Measurements from ENCODE around the gene PDLIM1. TPM values are rescaled to one million over a fixed set of nuclear protein-coding genes. Genes with fewer than 3 reads are reported as not detected.
"Not testable (repeated sequence)": the region's sequence is repeated elsewhere in the genome, so short reads cannot be mapped to it uniquely, and the experiment has no call there.

The PDLIM1 gene
- total RNA-seq, 2 donors from 2014 or later: 93.9 to 158 TPM

GRCh38 chr10:95208702-95209391 lies 82.0 kb downstream of the PDLIM1 start:
- H3K4me3 ChIP-seq (ENCODE audit: low read length): no peak overlapping the region
- WGBS, 2 experiments (ENCODE audit: insufficient coverage in 1 of 2, insufficient read length in 1 of 2): 80 to 91% methylated on average over 5 to 6 of the region's 8 CpGs
- H3K27ac Mint-ChIP-seq: peak overlapping the region; percentile 22
- no peaks in the 10 kb centered on the region for H3K4me1 ChIP-seq (ENCODE audit: control insufficient read depth, insufficient read depth, low read length)
- no peak overlapping the region for H3K27ac ChIP-seq (ENCODE audit: low read depth, low read length)
- peaks cover 40% of the 10 kb centered on the region for H3K36me3 Mint-ChIP-seq (ENCODE audit: low read depth)
- H3K9ac ChIP-seq (ENCODE audit: extremely low read depth, low read length, poor library complexity, severe bottlenecking): no peak overlapping the region
- no peaks in the 10 kb centered on the region for H3K36me3 ChIP-seq (ENCODE audit: control insufficient read depth, insufficient read depth, low read length)
- H3K4me1 Mint-ChIP-seq: peaks cover 9% of the 10 kb centered on the region
- DNase-seq: peak; percentile 60
- peaks cover 1% of the 10 kb centered on the region for H3K9me3 Mint-ChIP-seq
- no peaks in the 10 kb centered on the region for H3K27me3 ChIP-seq (ENCODE audit: control insufficient read depth, insufficient read depth, low read length, poor library complexity, severe bottlenecking)
- H3K4me3 Mint-ChIP-seq: no peak overlapping the region
- H3K27me3 Mint-ChIP-seq (ENCODE audit: insufficient read depth): no peaks in the 10 kb centered on the region
- peak; percentile 68 for TF ChIP-seq CTCF (conservative IDR thresholded peaks at IDR 0.05)
- peaks cover 6% of the 10 kb centered on the region for H3K9me3 ChIP-seq (ENCODE audit: control insufficient read depth, low read length)

DNA sequence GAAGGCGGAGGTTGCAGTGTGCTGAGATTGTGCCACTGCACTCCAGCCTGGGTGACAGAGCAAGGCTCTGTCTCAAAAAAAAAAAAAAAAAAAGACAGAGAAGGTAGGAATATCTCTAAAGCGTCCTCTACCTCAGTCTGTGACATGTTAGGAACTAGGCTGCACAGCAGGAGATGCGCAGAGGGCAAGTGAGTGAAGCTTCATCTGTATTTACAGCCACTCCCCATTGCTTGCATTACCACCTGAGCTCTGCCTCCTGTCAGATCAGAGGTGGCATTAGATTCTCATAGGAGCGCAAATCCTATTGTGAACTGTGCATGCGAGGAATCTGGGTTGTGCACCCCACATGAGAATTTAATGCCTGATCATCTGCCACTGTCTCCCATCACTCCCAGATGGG lies 87.9 kb downstream of the PDLIM1 start:
- not testable (repeated sequence) for H3K9ac ChIP-seq (ENCODE audit: extremely low read depth, low read length, poor library complexity, severe bottlenecking); H3K4me1 Mint-ChIP-seq; H3K4me3 ChIP-seq (ENCODE audit: low read length); H3K4me3 Mint-ChIP-seq; H3K9me3 ChIP-seq (ENCODE audit: control insufficient read depth, low read length); H3K27me3 ChIP-seq (ENCODE audit: control insufficient read depth, insufficient read depth, low read length, poor library complexity, severe bottlenecking); H3K27me3 Mint-ChIP-seq (ENCODE audit: insufficient read depth); H3K9me3 Mint-ChIP-seq; DNase-seq; H3K4me1 ChIP-seq (ENCODE audit: control insufficient read depth, insufficient read depth, low read length); H3K27ac Mint-ChIP-seq; H3K27ac ChIP-seq (ENCODE audit: low read depth, low read length); H3K36me3 ChIP-seq (ENCODE audit: control insufficient read depth, insufficient read depth, low read length)
- peaks cover 61% of the 10 kb centered on the region for H3K36me3 Mint-ChIP-seq (ENCODE audit: low read depth)
- WGBS, 2 experiments (ENCODE audit: insufficient coverage in 1 of 2, insufficient read length in 1 of 2): 83 to 88% methylated on average over 4 to 5 of the region's 5 CpGs

DNA sequence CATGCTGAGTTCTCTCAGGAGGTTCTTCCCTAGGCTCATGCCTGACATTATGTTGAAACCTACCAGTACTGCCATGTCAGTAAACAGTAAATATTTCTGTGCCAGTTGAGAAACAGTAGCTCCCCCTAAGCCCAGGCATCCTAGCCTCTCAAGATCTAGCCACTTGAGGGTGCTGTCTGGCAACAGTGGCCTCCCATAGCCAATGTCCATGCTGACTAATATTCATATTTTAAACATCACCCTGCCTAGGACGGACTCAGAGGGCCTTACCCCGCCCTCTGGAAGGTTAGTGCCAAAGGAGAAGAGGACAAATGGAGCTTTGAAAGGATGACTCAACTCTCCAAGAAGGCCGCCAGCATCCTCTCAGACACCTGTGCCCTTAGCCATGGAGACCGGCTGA lies 89.1 kb downstream of the PDLIM1 start:
- Mint-ChIP-seq H3K36me3 (ENCODE audit: low read depth) (peaks cover 56% of the 10 kb centered on the region), H3K4me3 (no peak overlapping the region), H3K4me1 (no peaks in the 10 kb centered on the region), H3K9me3 (peaks cover 6% of the 10 kb centered on the region), H3K27me3 (ENCODE audit: insufficient read depth) (no peaks in the 10 kb centered on the region), H3K27ac (no peak overlapping the region)
- peak; percentile 23 for TF ChIP-seq CTCF (conservative IDR thresholded peaks at IDR 0.05)
- Histone ChIP-seq H3K36me3 (ENCODE audit: control insufficient read depth, insufficient read depth, low read length) (peaks cover 4% of the 10 kb centered on the region), H3K4me3 (ENCODE audit: low read length) (no peak overlapping the region), H3K27ac (ENCODE audit: low read depth, low read length) (no peak overlapping the region), H3K9ac (ENCODE audit: extremely low read depth, low read length, poor library complexity, severe bottlenecking) (no peak overlapping the region), H3K4me1 (ENCODE audit: control insufficient read depth, insufficient read depth, low read length) (no peaks in the 10 kb centered on the region), H3K9me3 (ENCODE audit: control insufficient read depth, low read length) (peaks cover 6% of the 10 kb centered on the region), H3K27me3 (ENCODE audit: control insufficient read depth, insufficient read depth, low read length, poor library complexity, severe bottlenecking) (no peaks in the 10 kb centered on the region)
- peak; percentile 48 for DNase-seq
- WGBS, 2 experiments (ENCODE audit: insufficient coverage in 1 of 2, insufficient read length in 1 of 2): 92 to 96% methylated on average over 2 to 4 of the region's 4 CpGs

- Histone ChIP-seq H3K4me1 (ENCODE audit: control insufficient read depth, insufficient read depth, low read length) (no peaks in the 10 kb centered on the region), H3K27ac (ENCODE audit: low read depth, low read length) (no peak overlapping the region), H3K9me3 (ENCODE audit: control insufficient read depth, low read length) (no peaks in the 10 kb centered on the region), H3K4me3 (ENCODE audit: low read length) (no peak overlapping the region), H3K36me3 (ENCODE audit: control insufficient read depth, insufficient read depth, low read length) (no peaks in the 10 kb centered on the region), H3K9ac (ENCODE audit: extremely low read depth, low read length, poor library complexity, severe bottlenecking) (no peak overlapping the region), H3K27me3 (ENCODE audit: control insufficient read depth, insufficient read depth, low read length, poor library complexity, severe bottlenecking) (no peaks in the 10 kb centered on the region)
- Mint-ChIP-seq H3K36me3 (ENCODE audit: low read depth) (peaks cover 10% of the 10 kb centered on the region), H3K4me3 (no peak overlapping the region), H3K27me3 (ENCODE audit: insufficient read depth) (no peaks in the 10 kb centered on the region), H3K27ac (no peak overlapping the region), H3K4me1 (peaks cover 10% of the 10 kb centered on the region), H3K9me3 (peaks cover 5% of the 10 kb centered on the region)
- 51 to 53% methylated on average over 2 to 3 of the region's 3 CpGs for WGBS, 2 experiments (ENCODE audit: insufficient coverage in 1 of 2, insufficient read length in 1 of 2)
- DNase-seq: peak; percentile 68
- no peak for TF ChIP-seq CTCF (conservative IDR thresholded peaks at IDR 0.05)
These were observed 94.8 kb downstream of the PDLIM1 start for GRCh38 chr10:95196046-95196445.
